Ammon's horn (tissue), 1 donor: ENCODE results near the gene ZSCAN5B.
A peak's percentile ranks its signal among the peaks of the same experiment; 100 is the strongest.
"Not testable (repeated sequence)": the region's sequence is repeated elsewhere in the genome, so short reads cannot be mapped to it uniquely, and the experiment has no call there.

Experiments used
- DNase-seq: peaks from one replicate; pipeline ENCODE4 v3.0.0-alpha.2; 2016; ENCODE audit warnings: low spot score

Gene ZSCAN5B, protein sequence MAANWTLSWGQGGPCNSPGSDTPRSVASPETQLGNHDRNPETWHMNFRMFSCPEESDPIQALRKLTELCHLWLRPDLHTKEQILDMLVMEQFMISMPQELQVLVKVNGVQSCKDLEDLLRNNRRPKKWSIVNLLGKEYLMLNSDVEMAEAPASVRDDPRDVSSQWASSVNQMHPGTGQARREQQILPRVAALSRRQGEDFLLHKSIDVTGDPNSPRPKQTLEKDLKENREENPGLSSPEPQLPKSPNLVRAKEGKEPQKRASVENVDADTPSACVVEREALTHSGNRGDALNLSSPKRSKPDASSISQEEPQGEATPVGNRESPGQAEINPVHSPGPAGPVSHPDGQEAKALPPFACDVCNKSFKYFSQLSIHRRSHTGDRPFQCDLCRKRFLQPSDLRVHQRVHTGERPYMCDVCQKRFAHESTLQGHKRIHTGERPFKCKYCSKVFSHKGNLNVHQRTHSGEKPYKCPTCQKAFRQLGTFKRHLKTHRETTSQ

GRCh38 chr19:56197646-56198045 is at the start of gene ZSCAN5B:
TSS of gene ZSCAN5B (minus strand) at chr19:56197783. CDS start at chr19:56193052, 4,731 bp downstream.
- not testable (repeated sequence) for DNase-seq

DNA sequence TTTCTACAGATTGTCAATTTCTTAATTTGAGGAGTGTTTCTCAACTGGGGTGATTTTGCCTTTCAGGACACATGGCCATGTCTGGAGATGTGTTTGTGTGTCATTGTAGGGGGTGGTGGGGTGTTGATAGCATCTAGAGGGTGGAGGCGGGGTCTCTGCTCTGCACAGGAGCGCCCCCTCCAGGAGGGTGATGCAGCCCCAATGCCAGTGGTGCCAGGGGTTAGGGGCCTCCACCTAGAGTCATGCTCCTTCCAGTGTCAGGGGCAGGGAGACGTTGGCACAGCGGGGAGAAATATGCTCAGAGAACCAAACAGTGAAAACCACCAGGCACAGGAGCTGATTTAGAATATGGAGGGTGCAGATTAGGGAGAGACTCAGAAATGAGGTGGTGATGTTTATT is 48.2 kb upstream of the ZSCAN5B start:
- not testable (repeated sequence) for DNase-seq

DNA sequence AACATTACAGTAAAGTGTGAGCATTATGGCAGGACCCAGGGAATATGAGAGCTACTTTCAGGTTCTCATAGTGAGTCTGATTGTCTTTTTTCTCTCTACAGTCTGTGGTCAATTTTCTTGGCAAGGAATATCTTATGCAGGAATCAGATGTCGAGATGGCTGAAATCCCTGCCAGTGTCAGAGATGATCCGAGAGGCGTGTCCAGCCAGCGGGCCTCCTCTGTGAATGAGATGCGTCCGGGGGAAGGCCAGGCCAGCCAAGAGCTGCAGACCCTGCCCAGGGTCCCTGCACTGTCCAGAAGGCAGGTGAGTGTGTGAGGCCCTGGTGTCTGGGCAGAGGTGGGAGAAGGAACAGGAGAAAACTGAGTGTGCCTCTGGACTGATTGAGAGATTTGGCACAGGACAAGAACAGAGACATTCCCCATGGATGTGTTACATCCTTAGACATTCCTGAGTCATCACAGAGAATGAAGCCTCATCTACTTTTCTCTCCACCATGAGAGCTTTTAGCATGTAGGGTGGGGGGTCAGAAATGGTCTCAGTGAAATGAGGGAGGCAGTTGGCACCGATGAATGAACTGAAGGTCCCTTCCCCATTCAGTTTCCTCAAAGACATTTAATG is 47.6 kb upstream of the ZSCAN5B start:
- no peak for DNase-seq

GRCh38 chr19:56223481-56223880 is 25.9 kb upstream of the ZSCAN5B start:
- DNase-seq: no peak

DNA sequence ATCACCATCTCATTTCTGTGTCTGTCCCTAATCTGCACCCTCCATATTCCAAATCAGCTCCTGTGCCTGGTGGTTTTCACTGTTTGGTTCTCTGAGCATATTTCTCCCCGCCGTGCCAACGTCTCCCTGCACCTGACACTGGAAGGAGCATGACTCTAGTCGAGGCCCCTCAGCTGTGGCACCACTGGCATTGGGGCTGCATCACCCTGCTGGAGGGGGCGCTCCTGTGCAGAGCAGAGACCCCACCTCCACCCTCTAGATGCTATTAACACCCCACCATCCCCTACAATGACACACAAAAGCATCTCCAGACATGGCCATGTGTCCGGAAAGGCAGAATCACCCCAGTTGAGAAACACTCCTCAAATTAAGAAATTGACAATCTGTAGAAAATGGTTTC is 25.3 kb upstream of the ZSCAN5B start:
- DNase-seq: no peak

- DNase-seq: no peak
Measured at GRCh38 chr19:56221851-56222250, 24.3 kb upstream of the ZSCAN5B start.

DNA sequence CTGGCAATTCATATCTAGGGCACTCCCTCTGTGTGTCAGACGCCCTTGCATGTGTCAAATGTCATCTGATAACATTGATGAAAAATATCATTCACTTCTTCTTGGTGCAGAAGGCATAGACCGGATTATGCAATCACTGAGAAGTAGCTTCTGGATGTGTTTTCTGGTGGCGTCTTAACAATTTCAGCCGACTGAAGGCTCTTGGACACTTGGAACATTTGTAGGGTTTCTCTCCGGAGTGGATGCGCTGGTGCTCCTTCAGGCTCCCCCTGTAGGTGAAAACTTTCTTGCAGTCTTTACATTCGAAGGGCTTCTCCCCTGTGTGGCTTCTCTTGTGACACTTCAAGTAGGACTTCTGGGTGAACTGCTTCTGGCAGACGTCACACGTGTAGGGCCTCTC is 23.9 kb upstream of the ZSCAN5B start:
- DNase-seq: not testable (repeated sequence)

DNA sequence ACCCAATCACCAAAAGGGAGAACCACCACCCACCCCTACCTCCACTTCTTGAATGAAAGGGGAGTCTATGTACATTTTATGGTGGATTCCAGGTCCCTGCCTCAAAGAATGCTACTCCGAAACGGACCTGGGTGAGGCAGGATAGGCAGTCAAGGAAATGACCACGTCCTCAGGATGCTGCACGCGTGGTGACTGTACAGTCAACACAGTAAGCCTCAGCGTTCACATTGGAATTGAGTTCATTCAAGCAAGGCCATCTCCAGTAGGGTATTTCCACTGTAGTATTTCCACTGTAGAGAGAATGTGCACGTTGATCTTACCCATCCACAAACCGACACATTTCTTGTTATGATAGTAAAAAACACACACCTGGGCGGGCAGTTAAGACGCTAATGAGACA is 21.4 kb upstream of the ZSCAN5B start:
- DNase-seq: no peak

GRCh38 chr19:56217039-56217949 is 19.7 kb upstream of the ZSCAN5B start:
- DNase-seq: peak; percentile 3

GRCh38 chr19:56211718-56212117 is 14.1 kb upstream of the ZSCAN5B start:
- no peak for DNase-seq

DNA sequence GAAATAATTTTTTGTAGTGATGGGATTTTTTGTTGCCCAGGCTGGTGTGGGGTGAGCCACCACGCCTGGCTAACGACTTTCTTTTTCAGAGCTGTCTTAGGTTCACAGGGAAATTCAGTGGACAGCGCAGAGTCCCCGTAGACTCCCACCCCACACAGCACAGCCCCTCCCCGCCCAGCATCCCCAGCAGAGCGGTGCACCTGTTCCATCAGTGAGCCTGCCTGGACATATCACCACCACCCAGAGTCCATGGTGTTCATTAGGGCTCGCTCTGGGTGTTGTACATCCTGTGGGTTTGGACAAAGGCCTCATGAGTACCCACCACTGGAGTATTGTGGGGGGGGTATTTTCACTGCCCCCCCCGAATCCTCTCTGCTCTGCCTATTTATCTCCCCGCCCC is 12.5 kb upstream of the ZSCAN5B start:
- not testable (repeated sequence) for DNase-seq

DNA sequence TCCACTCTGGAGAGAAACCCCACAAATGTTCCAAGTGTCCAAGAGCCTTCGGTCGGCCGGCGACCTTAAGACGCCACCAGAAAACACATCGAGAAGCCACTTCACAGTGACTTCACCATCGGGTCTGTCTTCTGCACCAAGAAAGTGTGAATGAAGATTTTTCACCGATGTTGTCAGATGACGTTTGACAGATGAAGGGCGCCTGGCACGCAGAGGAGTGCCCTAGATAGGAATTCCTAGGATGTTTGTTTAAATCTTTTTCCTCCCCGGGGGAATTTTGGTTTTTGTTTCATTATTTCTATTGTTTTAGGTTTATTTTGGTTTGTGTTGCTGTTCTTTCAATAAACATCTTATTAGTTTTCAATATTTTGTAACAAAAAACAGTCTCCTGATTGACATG is 11.5 kb upstream of the ZSCAN5B start:
- no peak for DNase-seq

GRCh38 chr19:56207581-56207980 is 10.0 kb upstream of the ZSCAN5B start:
- not testable (repeated sequence) for DNase-seq

GRCh38 chr19:56201973-56202372 is 4.4 kb upstream of the ZSCAN5B start, which contains the start of gene ZSCAN5C:
TSS of gene ZSCAN5C (plus strand) at chr19:56202273. CDS start at chr19:56205914, 3,641 bp downstream.
- DNase-seq: no peak

DNA sequence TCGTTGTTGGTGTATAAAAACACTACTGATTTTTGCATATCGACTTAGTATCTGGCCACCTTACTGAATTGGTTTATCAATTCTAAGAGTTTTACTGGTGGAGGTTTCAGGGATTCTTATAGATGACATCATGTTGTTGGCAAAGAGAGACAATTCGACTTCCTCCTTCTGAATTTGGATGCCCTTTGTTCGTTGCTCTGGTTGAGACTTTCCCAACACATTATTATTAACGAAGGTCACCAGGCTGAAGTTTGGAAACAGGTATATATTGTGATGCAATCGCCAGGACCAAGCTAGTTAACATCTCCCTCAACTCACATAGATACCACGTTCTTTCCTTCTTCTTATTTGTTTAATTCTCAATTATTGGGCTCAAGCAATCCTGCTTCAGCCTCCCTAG is 2.1 kb upstream of the ZSCAN5B start:
- DNase-seq: no peak

GRCh38 chr19:56193981-56194640 is 3.5 kb downstream of the ZSCAN5B start:
- DNase-seq: no peak

DNA sequence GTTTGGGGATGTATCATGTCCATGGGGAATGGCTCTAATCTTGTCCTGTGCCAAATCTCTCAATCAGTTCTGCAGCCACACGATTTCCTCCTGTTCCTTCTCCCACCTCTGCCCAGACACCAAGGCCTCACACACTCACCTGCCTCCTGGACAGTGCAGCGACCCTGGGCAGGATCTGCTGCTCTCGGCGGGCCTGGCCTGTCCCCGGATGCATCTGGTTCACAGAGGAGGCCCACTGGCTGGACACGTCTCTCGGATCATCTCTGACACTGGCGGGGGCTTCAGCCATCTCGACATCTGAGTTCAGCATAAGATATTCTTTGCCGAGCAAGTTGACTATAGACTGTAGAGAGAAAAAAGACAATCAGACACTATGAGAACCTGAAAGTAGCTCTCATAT is 5.9 kb downstream of the ZSCAN5B start:
- no peak for DNase-seq

GRCh38 chr19:56191115-56191514 is 6.5 kb downstream of the ZSCAN5B start:
- DNase-seq: no peak

- no peak for DNase-seq
Measured at GRCh38 chr19:56189785-56190184, 7.8 kb downstream of the ZSCAN5B start.

GRCh38 chr19:56177564-56178243 is 19.9 kb downstream of the ZSCAN5B start:
- DNase-seq: no peak

DNA sequence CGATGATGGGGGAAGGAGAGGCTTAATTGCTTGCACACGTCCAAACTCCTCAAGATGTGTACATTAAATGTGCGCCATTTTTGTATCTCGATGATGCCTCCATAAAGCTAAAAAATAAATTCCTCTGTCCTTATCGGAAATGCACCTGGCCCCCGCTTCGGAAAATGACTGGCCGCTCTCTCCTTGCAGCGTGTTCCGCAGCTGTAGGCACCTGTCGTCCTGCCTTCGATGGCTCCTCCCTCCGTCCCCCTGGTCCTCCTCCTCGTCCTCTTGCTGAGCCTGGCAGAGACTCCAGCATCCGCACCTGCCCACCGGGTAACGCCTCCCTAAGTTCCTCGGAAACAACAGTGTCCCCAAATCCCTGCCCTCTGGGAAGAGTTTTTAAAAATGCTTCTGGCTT is 20.7 kb downstream of the ZSCAN5B start:
- DNase-seq: no peak
